BE2C (cell line): ENCODE data around the gene PLCB1.

ENCODE experiments used
- DNase-seq: peaks from one replicate; pipeline ENCODE4 v3.0.0-alpha.2; 2020
- H3K27me3 ChIP-seq: fragments of 250-450 bp; sonication (Bioruptor Pico); 2 replicates; pipeline ENCODE4 v1.5.1; 2020; ENCODE audit warnings: mild to moderate bottlenecking
- H3K36me3 ChIP-seq: fragments of 250-450 bp; sonication (Bioruptor Pico); 2 replicates; pipeline ENCODE4 v1.5.1; 2020; ENCODE audit warnings: mild to moderate bottlenecking
- H3K4me1 ChIP-seq: fragments of 250-450 bp; sonication (Bioruptor Pico); 2 replicates; pipeline ENCODE4 v1.5.1; 2020
- H3K4me3 ChIP-seq: 2 replicates; pipeline ENCODE4 v1.5.1; 2011; ENCODE audit warnings: low read depth, low read length
- H3K9me3 ChIP-seq: fragments of 250-450 bp; sonication (Bioruptor Pico); 2 replicates; pipeline ENCODE4 v1.5.1; 2020
- CTCF ChIP-seq: IDR thresholded peaks from 2 replicates; pipeline ENCODE4 v1.5.1; 2012; ENCODE audit warnings: mild to moderate bottlenecking, low read depth, low read length

PLCB1 gene

GRCh38 chr20:8318965-8319625 lies 187.0 kb downstream of the PLCB1 start:
- TF ChIP-seq CTCF = no peak
- Histone ChIP-seq H3K9me3 (no peaks in the 10 kb centered on the region), H3K4me3 (no peak overlapping the region), H3K4me1 (peaks cover 11% of the 10 kb centered on the region), H3K36me3 (no peaks in the 10 kb centered on the region; the same call in 1 of the 2 replicates), H3K27me3 (no peaks in the 10 kb centered on the region)
- no peak for DNase-seq

- DNase-seq = no peak
- H3K9me3 ChIP-seq = no peaks in the 10 kb centered on the region
- TF ChIP-seq CTCF = no peak
- peaks cover 4% of the 10 kb centered on the region; the same call in 1 of the 2 replicates for H3K4me1 ChIP-seq
- no peaks in the 10 kb centered on the region for H3K27me3 ChIP-seq
- no peak overlapping the region for H3K4me3 ChIP-seq
- no peaks in the 10 kb centered on the region; the same call in 1 of the 2 replicates for H3K36me3 ChIP-seq
Observed at GRCh38 chr20:8320306-8320705, 188.2 kb downstream of the PLCB1 start.

- no peak for TF ChIP-seq CTCF
Observed at GRCh38 chr20:8321001-8321400, 188.9 kb downstream of the PLCB1 start.

GRCh38 chr20:8322662-8323217 lies 190.7 kb downstream of the PLCB1 start:
- Histone ChIP-seq H3K4me3 (no peak overlapping the region), H3K27me3 (no peaks in the 10 kb centered on the region), H3K36me3 (no peaks in the 10 kb centered on the region), H3K4me1 (peaks cover 4% of the 10 kb centered on the region; the same call in 1 of the 2 replicates), H3K9me3 (no peaks in the 10 kb centered on the region)
- no peak for DNase-seq
- no peak for TF ChIP-seq CTCF

More at GRCh38 chr20:8321001-8321400, 188.9 kb downstream of the PLCB1 start:
- Histone ChIP-seq H3K4me1 (peaks cover 4% of the 10 kb centered on the region; the same call in 1 of the 2 replicates), H3K27me3 (no peaks in the 10 kb centered on the region), H3K36me3 (no peaks in the 10 kb centered on the region; the same call in 1 of the 2 replicates), H3K9me3 (no peaks in the 10 kb centered on the region), H3K4me3 (no peak overlapping the region)
- no peak for DNase-seq

GRCh38 chr20:8326191-8326590 lies 194.1 kb downstream of the PLCB1 start:
- Histone ChIP-seq H3K4me3 (no peak overlapping the region), H3K4me1 (peaks cover 4% of the 10 kb centered on the region; the same call in 1 of the 2 replicates), H3K36me3 (no peaks in the 10 kb centered on the region), H3K27me3 (no peaks in the 10 kb centered on the region), H3K9me3 (no peaks in the 10 kb centered on the region)
- no peak for TF ChIP-seq CTCF
- DNase-seq = no peak

GRCh38 chr20:8326899-8327298 lies 194.8 kb downstream of the PLCB1 start:
- no peaks in the 10 kb centered on the region for H3K36me3 ChIP-seq
- no peak for TF ChIP-seq CTCF
- no peaks in the 10 kb centered on the region for H3K27me3 ChIP-seq
- no peaks in the 10 kb centered on the region for H3K9me3 ChIP-seq
- H3K4me1 ChIP-seq = peaks cover 9% of the 10 kb centered on the region; the same call in 1 of the 2 replicates
- DNase-seq = no peak
- no peak overlapping the region for H3K4me3 ChIP-seq
